GM23248 (cell line): ENCODE measurements around the gene MRPL38. TPM values are rescaled to one million over a fixed set of nuclear protein-coding genes. Genes with fewer than 3 reads are reported as not detected.

Source experiments
- DNase-seq: peaks from one replicate; pipeline ENCODE4 v3.0.0-alpha.2; 2015
- H2AFZ ChIP-seq: fragments of 200-600 bp; sonication (generic); 2 replicates; pipeline ENCODE4 v1.6.1; 2016; ENCODE audit warnings: antibody characterized with exemption
- H3F3A ChIP-seq: fragments of 200-600 bp; sonication (generic); 2 replicates; pipeline ENCODE4 v1.6.1; 2016; ENCODE audit warnings: mild to moderate bottlenecking, antibody characterized with exemption, mixed run types; ENCODE audit not compliant: insufficient read depth
- H3K27ac ChIP-seq: fragments of 200-600 bp; sonication (generic); 2 replicates; pipeline ENCODE4 v1.5.1; 2016; ENCODE audit warnings: mild to moderate bottlenecking
- H3K27me3 ChIP-seq: fragments of 200-600 bp; sonication (generic); replicated peaks from 2 replicates; pipeline ENCODE4 v1.6.1; 2016; ENCODE audit warnings: mild to moderate bottlenecking; ENCODE audit not compliant: insufficient read depth
- H3K36me3 ChIP-seq: fragments of 200-600 bp; sonication (generic); 2 replicates; pipeline ENCODE4 v1.6.1; 2016; ENCODE audit warnings: low read depth, mild to moderate bottlenecking
- H3K4me1 ChIP-seq: fragments of 200-600 bp; sonication (generic); 2 replicates; pipeline ENCODE4 v1.6.1; 2016; ENCODE audit warnings: mild to moderate bottlenecking; ENCODE audit not compliant: insufficient read depth
- H3K4me2 ChIP-seq: fragments of 200-600 bp; sonication (generic); one replicate; pipeline ENCODE4 v1.6.1; 2016; ENCODE audit warnings: mild to moderate bottlenecking; ENCODE audit not compliant: unreplicated experiment
- H3K4me3 ChIP-seq: fragments of 200-600 bp; sonication (generic); 2 replicates; pipeline ENCODE4 v1.5.1; 2016; ENCODE audit warnings: mild to moderate bottlenecking
- H3K79me2 ChIP-seq: fragments of 200-600 bp; sonication (generic); 2 replicates; pipeline ENCODE4 v1.6.1; 2016; ENCODE audit warnings: mild to moderate bottlenecking; ENCODE audit not compliant: insufficient read depth
- H3K9ac ChIP-seq: fragments of 200-600 bp; sonication (generic); 2 replicates; pipeline ENCODE4 v1.6.1; 2016; ENCODE audit warnings: mild to moderate bottlenecking
- H3K9me2 ChIP-seq: fragments of 200-600 bp; sonication (generic); 2 replicates; pipeline ENCODE4 v1.6.1; 2016; ENCODE audit warnings: mixed run types, mild to moderate bottlenecking, moderate library complexity; ENCODE audit not compliant: insufficient read depth
- H3K9me3 ChIP-seq: fragments of 200-600 bp; sonication (generic); one replicate; pipeline ENCODE4 v1.6.1; 2017; ENCODE audit warnings: low read depth
- H4K20me1 ChIP-seq: fragments of 200-600 bp; sonication (generic); 2 replicates; pipeline ENCODE4 v1.6.0; 2016; ENCODE audit not compliant: insufficient read depth
- EZH2 ChIP-seq: fragments of 200-600 bp; sonication (generic); IDR thresholded peaks from 2 replicates; pipeline ENCODE4 v1.6.1; 2018; ENCODE audit warnings: antibody characterized with exemption, mild to moderate bottlenecking; ENCODE audit not compliant: insufficient read depth, poor library complexity, severe bottlenecking
- EZH2phosphoT487 ChIP-seq: fragments of 200-600 bp; sonication (generic); IDR thresholded peaks from 2 replicates; pipeline ENCODE4 v1.6.1; 2018; ENCODE audit warnings: antibody characterized with exemption, moderate library complexity, mild to moderate bottlenecking, low read depth; ENCODE audit not compliant: insufficient read depth
- WGBS, 2 experiments: methylation state at CpG; one replicate each; pipeline ENCODE4 v1.1.6; 2015 to 2017; ENCODE audit warnings: low lambda C conversion rate in 2 of 2, low coverage in 1 of 2; ENCODE audit errors: missing lambda C conversion rate in 2 of 2; 5-methylcytosine and 5-hydroxymethylcytosine counted together
- in situ Hi-C: fragments of 300-500 bp; cut with MboI; formaldehyde crosslinking; loops from 2 replicates; pipeline ENCODE4 v1.15.0; 2020
- polyA plus RNA-seq: library from polyadenylated mRNA; unstranded; fragments of >200 nt; fragmentation: Nextera tagmentation; extraction: Ambion mirVana; gene quantifications from 2 replicates; pipeline ENCODE4 v1.2.1, GENCODE V29; 2016
- total RNA-seq: library from RNA; depleted of rRNA; stranded (reverse); fragments of >200 nt; shearing (Covaris generic); gene quantifications from 2 replicates; pipeline ENCODE4 v1.2.3, GENCODE V29; 2014

MRPL38 gene
- total and polyA plus RNA-seq, 2 experiments from 2014 or later = 18.8 to 51.9 TPM

DNA sequence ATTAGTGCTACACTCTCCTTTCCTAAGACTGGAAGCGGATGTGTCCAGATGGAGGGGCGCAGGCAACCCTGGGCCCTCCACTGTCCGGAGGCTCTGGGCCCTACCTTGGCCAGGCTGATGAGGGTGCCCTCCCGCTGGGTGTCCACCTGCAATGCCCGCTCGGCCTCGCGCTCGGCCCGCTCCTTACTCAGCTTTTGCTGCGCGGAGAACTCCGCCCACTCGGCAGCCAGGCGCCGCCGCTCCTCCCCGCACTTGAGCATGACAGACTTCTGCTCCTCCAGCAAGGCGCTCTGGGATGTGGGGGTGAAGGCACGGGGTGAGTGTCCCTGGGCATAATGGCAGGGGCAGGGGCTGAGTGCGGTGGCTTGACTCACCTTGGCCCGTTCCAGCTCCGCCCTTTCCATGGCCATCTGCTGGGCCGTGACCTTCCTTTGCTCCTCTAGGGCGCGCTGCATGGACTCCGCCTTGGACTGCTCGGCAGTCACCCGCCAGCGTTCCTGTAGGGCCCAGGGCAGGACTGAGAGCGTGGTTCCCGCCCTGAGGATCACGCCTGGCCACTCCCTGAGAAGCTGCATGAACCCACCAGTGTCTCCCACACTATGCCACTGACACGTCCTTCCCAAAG is 10.1 kb upstream of the MRPL38 start:
- peaks cover 7% of the 10 kb centered on the region for H3K4me1 ChIP-seq
- no peak overlapping the region for H3K9ac ChIP-seq
- no peak for TF ChIP-seq EZH2
- no peak for TF ChIP-seq EZH2phosphoT487
- no peaks in the 10 kb centered on the region for H3K79me2 ChIP-seq
- no peak overlapping the region for H3K27ac ChIP-seq
- H3K36me3 ChIP-seq = no peaks in the 10 kb centered on the region
- no peak overlapping the region for H3K4me2 ChIP-seq
- H3K4me3 ChIP-seq = no peak overlapping the region
- H3K27me3 ChIP-seq = no peaks in the 10 kb centered on the region
- no peaks in the 10 kb centered on the region for H4K20me1 ChIP-seq
- H3K9me3 ChIP-seq = no peaks in the 10 kb centered on the region
- no peak overlapping the region for H2AFZ ChIP-seq
- no peak for DNase-seq
- in situ Hi-C loops = loop anchor here (25.0 kb wide), 1 partner anchor 373 kb away; no protein-coding TSS in a partner anchor
- 96 to 97% methylated on average over 29 to 34 of the region's 34 CpGs for WGBS, 2 experiments
- no peaks in the 10 kb centered on the region for H3K9me2 ChIP-seq
- H3F3A ChIP-seq = peaks cover 5% of the 10 kb centered on the region; the same call in 1 of the 2 replicates

DNA sequence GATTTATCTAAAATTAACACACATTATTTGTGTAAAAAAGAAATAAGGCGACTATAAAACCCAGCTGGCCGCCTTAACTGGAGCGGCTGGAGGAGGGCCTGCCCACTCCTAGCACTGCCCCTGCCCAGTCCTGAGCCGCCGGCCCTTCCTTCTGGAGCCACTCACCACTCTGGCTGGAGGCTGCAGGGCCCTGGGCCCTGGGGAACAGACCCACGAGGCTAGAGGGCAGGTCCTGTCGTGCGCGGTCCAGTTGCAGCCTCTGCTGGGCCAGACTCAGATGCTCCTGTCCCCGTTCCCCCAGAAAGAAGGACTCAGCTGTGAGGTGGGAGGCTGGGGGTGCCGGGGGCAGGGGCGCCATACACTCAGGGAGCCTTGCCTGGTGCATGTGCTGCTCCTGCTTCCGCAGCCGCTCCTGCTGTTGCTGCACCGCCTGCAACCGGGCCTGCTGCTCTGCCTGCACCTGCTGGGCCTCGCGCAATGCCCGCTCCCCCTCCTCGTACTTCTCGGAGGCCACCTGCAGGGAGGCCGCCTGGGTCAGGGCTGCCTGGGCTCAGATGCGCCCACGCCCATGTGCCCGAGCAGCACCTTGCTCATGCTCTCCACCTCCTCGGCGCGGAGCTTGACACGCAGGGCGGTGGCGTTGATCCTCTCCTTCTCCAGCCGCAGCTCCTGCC is 9.0 kb upstream of the MRPL38 start:
- no peaks in the 10 kb centered on the region for H4K20me1 ChIP-seq
- in situ Hi-C loops = loop anchor here (25.0 kb wide), 1 partner anchor 374 kb away; no protein-coding TSS in a partner anchor
- DNase-seq = no peak
- no peaks in the 10 kb centered on the region for H3K27me3 ChIP-seq
- H3K9ac ChIP-seq = no peak overlapping the region
- no peaks in the 10 kb centered on the region for H3K9me2 ChIP-seq
- 94 to 95% methylated on average over 28 to 32 of the region's 32 CpGs for WGBS, 2 experiments
- no peak overlapping the region for H3K27ac ChIP-seq
- H3K9me3 ChIP-seq = no peaks in the 10 kb centered on the region
- H3F3A ChIP-seq = peaks cover 15% of the 10 kb centered on the region; the same call in 1 of the 2 replicates
- H2AFZ ChIP-seq = no peak overlapping the region
- H3K4me3 ChIP-seq = no peak overlapping the region
- H3K4me2 ChIP-seq = no peak overlapping the region
- no peaks in the 10 kb centered on the region for H3K36me3 ChIP-seq
- peaks cover 11% of the 10 kb centered on the region for H3K4me1 ChIP-seq
- no peaks in the 10 kb centered on the region for H3K79me2 ChIP-seq
- TF ChIP-seq EZH2 = no peak

DNA sequence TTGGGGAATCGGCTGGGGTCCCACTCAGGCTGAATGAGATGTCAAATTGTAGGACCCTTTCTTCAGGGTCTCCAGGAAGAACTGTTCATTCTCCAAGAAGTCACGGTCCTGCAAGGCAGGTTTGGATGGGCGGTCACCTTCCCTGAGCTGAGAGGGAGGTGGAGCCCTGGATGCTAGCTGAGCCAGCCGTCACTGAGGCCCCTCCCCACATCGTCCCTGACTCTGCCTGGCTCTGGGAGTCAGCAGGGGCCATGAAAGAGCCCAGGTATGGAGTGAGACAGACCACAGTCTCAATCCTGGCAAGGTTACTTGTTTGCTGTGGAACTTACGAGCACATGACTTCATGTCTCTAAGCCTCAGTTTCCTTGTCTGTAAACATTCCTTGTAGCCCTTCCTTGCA is 6.0 kb upstream of the MRPL38 start:
- Histone ChIP-seq H3K9me2 (no peaks in the 10 kb centered on the region), H3K9ac (no peak overlapping the region), H3K27me3 (no peaks in the 10 kb centered on the region), H4K20me1 (no peaks in the 10 kb centered on the region), H3K36me3 (no peaks in the 10 kb centered on the region), H3K4me3 (no peak overlapping the region), H3K9me3 (no peaks in the 10 kb centered on the region), H3K27ac (no peak overlapping the region), H3K4me2 (no peak overlapping the region), H3K4me1 (peaks cover 11% of the 10 kb centered on the region), H3K79me2 (no peaks in the 10 kb centered on the region), H3F3A (peaks cover 17% of the 10 kb centered on the region; the same call in 1 of the 2 replicates), H2AFZ (no peak overlapping the region)
- no peak for TF ChIP-seq EZH2phosphoT487
- no peak for TF ChIP-seq EZH2
- 64 to 71% methylated on average over 6 of the region's 6 CpGs for WGBS, 2 experiments
- in situ Hi-C loops = loop anchor here (25.0 kb wide), 1 partner anchor 377 kb away; no protein-coding TSS in a partner anchor
- DNase-seq = no peak

GRCh38 chr17:75909812-75910274 is 5.2 kb upstream of the MRPL38 start:
- H3K9ac ChIP-seq = peak overlapping the region; percentile 18; the same call in 1 of the 2 replicates
- no peak for TF ChIP-seq EZH2phosphoT487
- no peak for TF ChIP-seq EZH2
- in situ Hi-C loops = loop anchor here (25.0 kb wide), 1 partner anchor 377 kb away; no protein-coding TSS in a partner anchor
- 0 out of 2 replicates have a peak overlapping the region, but pooled peaks have one; percentile 24 for H3K27ac ChIP-seq
- WGBS, 2 experiments = 14 to 17% methylated on average over 11 of the region's 11 CpGs
- DNase-seq = peak; percentile 81
- no peaks in the 10 kb centered on the region for H4K20me1 ChIP-seq
- no peaks in the 10 kb centered on the region for H3K9me2 ChIP-seq
- H3K79me2 ChIP-seq = no peaks in the 10 kb centered on the region
- no peaks in the 10 kb centered on the region for H3K9me3 ChIP-seq
- H3K4me3 ChIP-seq = no peak overlapping the region
- peaks cover 17% of the 10 kb centered on the region; the same call in 1 of the 2 replicates for H3F3A ChIP-seq
- no peaks in the 10 kb centered on the region for H3K27me3 ChIP-seq
- H3K4me2 ChIP-seq = peak overlapping the region; percentile 38
- H3K4me1 ChIP-seq = peaks cover 11% of the 10 kb centered on the region
- peak overlapping the region; percentile 58 for H2AFZ ChIP-seq
- no peaks in the 10 kb centered on the region for H3K36me3 ChIP-seq
